Spleen (tissue), 11 donors: ENCODE measurements around the gene ICE2. TPM values are rescaled to one million over a fixed set of nuclear protein-coding genes. Genes with fewer than 3 reads are reported as not detected.
A peak's percentile ranks its signal among the peaks of the same experiment; 100 is the strongest.
"Not testable (repeated sequence)": the region's sequence is repeated elsewhere in the genome, so short reads cannot be mapped to it uniquely, and the experiment has no call there.

Experiments used
- DNase-seq: peaks from one replicate; pipeline ENCODE4 v3.0.0-alpha.2; 2020
- H3K27ac ChIP-seq, 8 donors: fragments of 200-600 bp; sonication (generic) in 7 of 8; 1 replicate in 4 of 8; 2 replicates in 4 of 8; pipeline versions ENCODE4 v1.5.0 to v1.8.0; 2016 to 2021; ENCODE audit warnings: inconsistent platforms in 4 of 8, mild to moderate bottlenecking in 4 of 8, moderate library complexity in 1 of 8
- H3K27me3 ChIP-seq, 7 donors: fragments of 200-600 bp; sonication (generic) in 6 of 7; replicated peaks in 1 of 7; 1 replicate in 4 of 7; 2 replicates in 3 of 7; pipeline versions ENCODE4 v1.5.0 to v1.8.0; 2016 to 2021; ENCODE audit warnings: inconsistent platforms in 3 of 7, mild to moderate bottlenecking in 1 of 7
- H3K36me3 ChIP-seq, 6 donors: fragments of 200-600 bp; sonication (generic) in 5 of 6; 1 replicate in 4 of 6; 2 replicates in 2 of 6; pipeline versions ENCODE4 v1.5.0 to v1.8.0; 2016 to 2021; ENCODE audit warnings: inconsistent platforms in 2 of 6
- H3K4me1 ChIP-seq, 6 donors: fragments of 200-600 bp; sonication (generic) in 5 of 6; 1 replicate in 3 of 6; 2 replicates in 3 of 6; pipeline versions ENCODE4 v1.5.0 to v1.8.0; 2016 to 2021; ENCODE audit warnings: inconsistent platforms in 3 of 6
- H3K4me3 ChIP-seq, 8 donors: fragments of 200-600 bp; sonication (generic) in 7 of 8; 1 replicate in 4 of 8; 2 replicates in 4 of 8; pipeline versions ENCODE4 v1.5.0 to v1.8.0; 2016 to 2021; ENCODE audit warnings: inconsistent platforms in 4 of 8, mild to moderate bottlenecking in 4 of 8, moderate library complexity in 2 of 8
- H3K9me3 ChIP-seq, 8 donors: fragments of 200-600 bp; sonication (generic) in 7 of 8; 1 replicate in 4 of 8; 2 replicates in 4 of 8; pipeline versions ENCODE4 v1.5.0 to v1.8.0; 2016 to 2021; ENCODE audit warnings: inconsistent platforms in 4 of 8
- POLR2A ChIP-seq, 3 donors: fragments of 450-650 bp; IDR thresholded peaks; one replicate each; pipeline ENCODE4 v1.5.1; 2017; ENCODE audit warnings: antibody characterized with exemption in 3 of 3, mild to moderate bottlenecking in 1 of 3
- POLR2AphosphoS5 ChIP-seq, 3 donors: sonication (generic); formaldehyde crosslinking; IDR thresholded peaks; one replicate each; pipeline ENCODE4 v1.5.1; 2017; ENCODE audit warnings: antibody characterized with exemption in 3 of 3
- WGBS, 5 donors: extraction: QIAGEN DNeasy Blood & Tissue Kit in 3 of 5; methylation state at CpG; one replicate each; pipeline versions ENCODE4 v1.1.5 to v1.1.7; 2013 to 2018; 5-methylcytosine and 5-hydroxymethylcytosine counted together
- intact Hi-C: fragments of 100-400 bp; cut with DNase I; formaldehyde crosslinking; loops from one replicate; pipeline ENCODE4 v1.15.0; 2023; ENCODE audit warnings: low total_unique reads
- polyA plus RNA-seq, 3 donors: library from polyadenylated mRNA; stranded (reverse); fragments of 200-250 nt; gene quantifications; one replicate each; pipeline ENCODE4 v1.2.1, GENCODE V29; 2013
- total RNA-seq, 7 donors: library from RNA; depleted of rRNA in 3 of 7; stranded (reverse); fragments of >200 nt in 3 of 7; fragmentation: NEBNext Ultra II Directional in 4 of 7; extraction: Animal tissue kit (Norgen Biotek cat#: 25700) in 4 of 7; gene quantifications; one replicate each; pipeline versions ENCODE4 v1.1.0 to v1.2.1, GENCODE V29; 2016 to 2021
- TF ChIP-seq, protein P1 (sequence below), 11 experiments: fragments of 200-600 bp in 7 of 11; fragments of 450-650 bp in 4 of 11; sonication (generic) in 4 of 11; IDR thresholded peaks in 8 of 11; conservative IDR thresholded peaks in 3 of 11; 1 replicate in 7 of 11; 2 replicates in 4 of 11; pipeline versions ENCODE4 v1.4.0 to v1.8.0; 2016 to 2021; ENCODE audit warnings: antibody characterized with exemption in 11 of 11, inconsistent platforms in 4 of 11, mild to moderate bottlenecking in 1 of 11
- donor health status: healthy with polysubstance abuse.
- donor health status: DM: no; HTN: no; CAD: no; lungs with moderate emphysema.
- donor health status: DM: no; HTN: no; CAD: no.
- donor health status: Bipolar disorder and iron deficiency.
- donor health status: healthy.
- donor health status: DM: no; HTN: no; CAD: no.
- donor health status: DM: yes; HTN: yes; CAD: no.

Gene ICE2
- total and polyA plus RNA-seq, 10 donors: 15.8 to 66.4 (median 46.9) TPM

DNA sequence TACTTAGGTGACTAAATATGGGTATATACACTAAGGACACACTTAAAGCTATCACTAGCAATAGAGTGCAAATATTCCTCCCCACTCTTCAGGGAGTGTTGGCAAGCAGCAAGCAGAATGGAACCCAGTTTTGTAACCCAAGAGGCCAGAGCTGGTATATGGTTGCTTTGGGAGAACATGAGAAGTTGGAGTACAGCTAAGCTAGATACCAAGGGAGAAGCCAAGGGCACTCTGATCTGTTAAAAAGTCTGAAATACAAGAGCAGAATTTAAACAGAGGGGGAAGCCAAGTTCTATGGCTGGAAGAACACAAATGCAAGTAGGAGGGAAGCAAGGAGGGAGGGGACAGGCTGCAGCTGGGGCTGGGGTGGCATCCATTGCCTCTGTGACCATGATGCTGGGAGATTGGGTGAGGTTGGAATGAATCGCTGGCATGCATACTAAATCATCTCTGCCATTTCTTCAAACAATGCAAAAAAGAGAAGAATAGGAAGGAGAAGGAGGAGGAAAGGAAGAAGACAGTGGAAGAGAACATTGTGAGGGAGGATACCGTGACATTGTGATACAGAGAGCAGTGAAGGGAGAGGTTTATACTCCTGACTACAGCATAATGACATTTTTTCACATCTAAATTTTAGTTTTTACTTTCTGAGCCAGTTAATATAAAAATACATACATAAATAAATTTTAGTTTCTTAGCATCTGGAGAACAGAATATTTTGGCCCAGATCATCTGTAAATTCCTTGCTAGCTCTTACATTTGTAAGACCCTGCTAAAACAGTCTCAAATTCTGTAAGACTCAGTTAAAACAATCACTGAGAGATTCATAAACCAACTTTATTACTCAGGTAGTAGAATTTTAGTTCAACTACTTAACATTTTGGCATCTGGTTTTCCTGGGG, 72.2 kb downstream of the ICE2 start:
- DNase-seq: no peak
- WGBS, 5 donors: 82 to 90% (median 86%) methylated on average over 2 of the region's 2 CpGs
- intact Hi-C loops: no loop called here
- peak overlapping the region in 1 of 8 donors; percentile 26 for H3K27ac ChIP-seq
- TF ChIP-seq, protein P1, sequence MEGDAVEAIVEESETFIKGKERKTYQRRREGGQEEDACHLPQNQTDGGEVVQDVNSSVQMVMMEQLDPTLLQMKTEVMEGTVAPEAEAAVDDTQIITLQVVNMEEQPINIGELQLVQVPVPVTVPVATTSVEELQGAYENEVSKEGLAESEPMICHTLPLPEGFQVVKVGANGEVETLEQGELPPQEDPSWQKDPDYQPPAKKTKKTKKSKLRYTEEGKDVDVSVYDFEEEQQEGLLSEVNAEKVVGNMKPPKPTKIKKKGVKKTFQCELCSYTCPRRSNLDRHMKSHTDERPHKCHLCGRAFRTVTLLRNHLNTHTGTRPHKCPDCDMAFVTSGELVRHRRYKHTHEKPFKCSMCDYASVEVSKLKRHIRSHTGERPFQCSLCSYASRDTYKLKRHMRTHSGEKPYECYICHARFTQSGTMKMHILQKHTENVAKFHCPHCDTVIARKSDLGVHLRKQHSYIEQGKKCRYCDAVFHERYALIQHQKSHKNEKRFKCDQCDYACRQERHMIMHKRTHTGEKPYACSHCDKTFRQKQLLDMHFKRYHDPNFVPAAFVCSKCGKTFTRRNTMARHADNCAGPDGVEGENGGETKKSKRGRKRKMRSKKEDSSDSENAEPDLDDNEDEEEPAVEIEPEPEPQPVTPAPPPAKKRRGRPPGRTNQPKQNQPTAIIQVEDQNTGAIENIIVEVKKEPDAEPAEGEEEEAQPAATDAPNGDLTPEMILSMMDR (IDR thresholded peaks at IDR 0.05 in 8 of 11, conservative IDR thresholded peaks at IDR 0.05 in 3 of 11): no peak
- TF ChIP-seq POLR2AphosphoS5 (IDR thresholded peaks at IDR 0.05) (no peak), POLR2A (IDR thresholded peaks at IDR 0.05) (no peak)
- H3K27me3 ChIP-seq: no peaks in the 10 kb centered on the region
- H3K4me1 ChIP-seq: peaks cover 0 to 26% (median 11%) of the 10 kb centered on the region in 6 donors
- H3K4me3 ChIP-seq: no peak overlapping the region
- H3K9me3 ChIP-seq: no peaks in the 10 kb centered on the region
- no peaks in the 10 kb centered on the region for H3K36me3 ChIP-seq

- intact Hi-C loops: no loop called here
- no peak for DNase-seq
Observed at GRCh38 chr15:60405399-60405798, 73.5 kb downstream of the ICE2 start.

GRCh38 chr15:60404351-60404750, 74.6 kb downstream of the ICE2 start:
- H3K27ac ChIP-seq, H3K27me3 ChIP-seq, H3K4me3 ChIP-seq, H3K36me3 ChIP-seq, H3K9me3 ChIP-seq, intact Hi-C loops, DNase-seq: not testable (repeated sequence)
- 95 to 96% (median 96%) methylated on average over 11 to 12 of the region's 12 CpGs for WGBS, 5 donors
- H3K4me1 ChIP-seq: peaks cover 0 to 30% (median 12%) of the 10 kb centered on the region in 6 donors

More at GRCh38 chr15:60405399-60405798, 73.5 kb downstream of the ICE2 start:
- WGBS, 5 donors: 48 to 72% (median 49%) methylated on average over 2 of the region's 2 CpGs
- Histone ChIP-seq H3K4me3 (no peak overlapping the region), H3K9me3 (no peaks in the 10 kb centered on the region), H3K36me3 (no peaks in the 10 kb centered on the region), H3K4me1 (peaks cover 0 to 26% (median 11%) of the 10 kb centered on the region in 6 donors), H3K27ac (no peak overlapping the region), H3K27me3 (no peaks in the 10 kb centered on the region)
- no peak for TF ChIP-seq POLR2A (IDR thresholded peaks at IDR 0.05)
- TF ChIP-seq POLR2AphosphoS5 (IDR thresholded peaks at IDR 0.05): no peak
- TF ChIP-seq, protein P1 (IDR thresholded peaks at IDR 0.05 in 8 of 11, conservative IDR thresholded peaks at IDR 0.05 in 3 of 11): no peak

GRCh38 chr15:60400944-60401343, 78.0 kb downstream of the ICE2 start:
- Histone ChIP-seq H3K4me1 (peaks cover 6 to 32% (median 18%) of the 10 kb centered on the region in 6 donors), H3K27me3 (peaks cover 0 to 22% (median 0%) of the 10 kb centered on the region in 7 donors), H3K4me3 (no peak overlapping the region), H3K9me3 (no peaks in the 10 kb centered on the region), H3K36me3 (peaks cover 0 to 2% (median 0%) of the 10 kb centered on the region in 6 donors), H3K27ac (no peak overlapping the region)
- no peak for DNase-seq
- intact Hi-C loops: no loop called here
- TF ChIP-seq POLR2AphosphoS5 (IDR thresholded peaks at IDR 0.05): no peak
- TF ChIP-seq POLR2A (IDR thresholded peaks at IDR 0.05): no peak
- TF ChIP-seq, protein P1 (IDR thresholded peaks at IDR 0.05 in 8 of 11, conservative IDR thresholded peaks at IDR 0.05 in 3 of 11): no peak
- WGBS, 5 donors: 33 to 41% (median 33%) methylated on average over 3 of the region's 3 CpGs
